Ovary (tissue), 3 donors: ENCODE measurements around the gene ERAL1.

ENCODE experiments used
- CTCF ChIP-seq, 3 donors: fragments of 450-650 bp in 2 of 3; fragments of 200-600 bp in 1 of 3; IDR thresholded peaks; one replicate each; pipeline versions ENCODE4 v1.5.1 to v1.8.0; 2016 to 2022; ENCODE audit warnings: antibody characterized with exemption in 3 of 3, mild to moderate bottlenecking in 1 of 3
- EP300 ChIP-seq: sonication (generic); formaldehyde crosslinking; IDR thresholded peaks from one replicate; pipeline ENCODE4 v1.6.1; 2017; ENCODE audit warnings: antibody characterized with exemption
- donor health status: DM: no; HTN: no; CAD: no.

GRCh38 chr17:28897769-28898526, 43.1 kb downstream of the ERAL1 start:
- no peak for TF ChIP-seq CTCF (IDR thresholded peaks at IDR 0.05)
- TF ChIP-seq EP300, result no peak
